Thyroid gland (tissue), 4 donors: ENCODE results near the gene PEBP1. TPM values are rescaled to one million over a fixed set of nuclear protein-coding genes. Genes with fewer than 3 reads are reported as not detected.

ENCODE experiments used
- DNase-seq, 2 donors: peaks; one replicate each; pipeline ENCODE4 v3.0.0-alpha.2; 2019
- H3K27ac ChIP-seq, 3 donors: fragments of 200-600 bp; sonication (generic); 1 replicate in 2 of 3; 2 replicates in 1 of 3; pipeline ENCODE4 v1.5.1; 2016 to 2019; ENCODE audit warnings: mild to moderate bottlenecking in 1 of 3, moderate library complexity in 1 of 3
- H3K27me3 ChIP-seq: fragments of 200-600 bp; sonication (generic); one replicate; pipeline ENCODE4 v1.5.1; 2019
- H3K36me3 ChIP-seq, 2 donors: fragments of 200-600 bp; sonication (generic); one replicate each; pipeline ENCODE4 v1.5.1; 2016 to 2019
- H3K4me1 ChIP-seq, 2 donors: fragments of 200-600 bp; sonication (generic); one replicate each; pipeline ENCODE4 v1.5.1; 2017 to 2019
- H3K4me3 ChIP-seq, 3 donors: fragments of 200-600 bp; sonication (generic); replicated peaks in 1 of 3; 1 replicate in 2 of 3; 2 replicates in 1 of 3; pipeline ENCODE4 v1.5.1; 2016; ENCODE audit warnings: mild to moderate bottlenecking in 1 of 3
- H3K9me3 ChIP-seq: fragments of 200-600 bp; sonication (generic); one replicate; pipeline ENCODE4 v1.5.1; 2017
- POLR2A ChIP-seq, 2 donors: fragments of 450-650 bp; IDR thresholded peaks; one replicate each; pipeline ENCODE4 v1.6.1; 2017; ENCODE audit warnings: antibody characterized with exemption in 2 of 2, mild to moderate bottlenecking in 2 of 2, moderate library complexity in 1 of 2
- whole genome bisulfite sequencing, 2 donors: methylation state at CpG; one replicate each; pipeline ENCODE4 v1.1.5; 2017; 5-methylcytosine and 5-hydroxymethylcytosine counted together
- intact Hi-C: fragments of 100-400 bp; cut with DNase I; formaldehyde crosslinking; loops from one replicate; pipeline ENCODE4 v1.15.1; 2023
- total RNA-seq, 4 donors: library from RNA; depleted of rRNA; stranded (reverse); fragments of >200 nt; gene quantifications; one replicate each; pipeline ENCODE4 v1.2.3, GENCODE V29; 2016
- TF ChIP-seq, protein P1 (sequence below), 6 experiments: fragments of 200-600 bp in 3 of 6; fragments of 450-650 bp in 3 of 6; sonication (generic) in 3 of 6; IDR thresholded peaks; one replicate each; pipeline ENCODE4 v1.5.1; 2016 to 2019; ENCODE audit warnings: antibody characterized with exemption in 6 of 6, mild to moderate bottlenecking in 2 of 6, inconsistent platforms in 1 of 6, moderate library complexity in 1 of 6

PEBP1 gene
- total RNA-seq, 4 donors from 2014 or later, result 695 to 2,015 (median 1,366) TPM

DNA sequence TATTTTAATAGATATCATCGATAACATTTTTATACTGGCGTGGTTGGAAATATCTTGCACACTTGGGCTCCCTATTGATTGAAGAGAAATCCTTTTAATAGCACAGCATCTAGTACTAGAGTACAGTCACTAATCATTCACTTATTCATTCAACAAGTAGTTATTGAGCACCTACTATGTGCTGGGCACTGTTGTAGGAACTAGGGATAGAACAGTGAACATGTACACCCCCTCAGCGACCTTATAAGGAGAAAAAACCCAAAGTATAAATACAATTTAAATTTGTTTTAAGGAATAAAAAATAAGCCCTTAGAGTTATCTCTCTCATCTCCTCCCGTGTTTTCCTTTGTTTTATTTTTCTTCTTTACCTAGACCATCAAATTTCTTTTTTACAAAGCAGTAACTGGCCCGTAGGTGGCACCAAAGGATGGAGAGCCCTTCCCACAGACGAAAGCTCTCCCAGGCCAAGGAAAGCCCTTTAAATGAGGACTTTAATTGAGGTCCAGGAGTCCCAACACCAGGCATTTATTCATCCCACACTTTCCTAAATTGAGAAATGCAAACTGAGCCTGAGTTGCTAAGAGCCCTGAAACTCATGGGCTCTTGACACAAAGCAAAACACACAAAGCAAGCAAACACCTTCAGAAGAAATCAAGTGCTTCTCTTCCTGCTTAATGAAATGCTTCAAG lies 29.0 kb downstream of the PEBP1 start:
- H3K27ac ChIP-seq, result peak overlapping the region in 1 of 3 donors; percentile 38
- no peaks in the 10 kb centered on the region for H3K9me3 ChIP-seq
- intact Hi-C loops, result no loop called here
- peak; percentile 32 to 44 for DNase-seq
- H3K36me3 ChIP-seq, result peaks cover 14 to 27% of the 10 kb centered on the region in 2 donors
- H3K4me3 ChIP-seq, result no peak overlapping the region
- TF ChIP-seq, protein P1, sequence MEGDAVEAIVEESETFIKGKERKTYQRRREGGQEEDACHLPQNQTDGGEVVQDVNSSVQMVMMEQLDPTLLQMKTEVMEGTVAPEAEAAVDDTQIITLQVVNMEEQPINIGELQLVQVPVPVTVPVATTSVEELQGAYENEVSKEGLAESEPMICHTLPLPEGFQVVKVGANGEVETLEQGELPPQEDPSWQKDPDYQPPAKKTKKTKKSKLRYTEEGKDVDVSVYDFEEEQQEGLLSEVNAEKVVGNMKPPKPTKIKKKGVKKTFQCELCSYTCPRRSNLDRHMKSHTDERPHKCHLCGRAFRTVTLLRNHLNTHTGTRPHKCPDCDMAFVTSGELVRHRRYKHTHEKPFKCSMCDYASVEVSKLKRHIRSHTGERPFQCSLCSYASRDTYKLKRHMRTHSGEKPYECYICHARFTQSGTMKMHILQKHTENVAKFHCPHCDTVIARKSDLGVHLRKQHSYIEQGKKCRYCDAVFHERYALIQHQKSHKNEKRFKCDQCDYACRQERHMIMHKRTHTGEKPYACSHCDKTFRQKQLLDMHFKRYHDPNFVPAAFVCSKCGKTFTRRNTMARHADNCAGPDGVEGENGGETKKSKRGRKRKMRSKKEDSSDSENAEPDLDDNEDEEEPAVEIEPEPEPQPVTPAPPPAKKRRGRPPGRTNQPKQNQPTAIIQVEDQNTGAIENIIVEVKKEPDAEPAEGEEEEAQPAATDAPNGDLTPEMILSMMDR (IDR thresholded peaks at IDR 0.05), result peak in 5 of 6 experiments; percentile 13 to 58 (median 51)
- TF ChIP-seq POLR2A (IDR thresholded peaks at IDR 0.05), result no peak
- 46 to 48% methylated on average over 6 of the region's 6 CpGs for WGBS, 2 donors
- no peaks in the 10 kb centered on the region for H3K27me3 ChIP-seq
- H3K4me1 ChIP-seq, result peaks cover 0 to 4% of the 10 kb centered on the region in 2 donors

DNA sequence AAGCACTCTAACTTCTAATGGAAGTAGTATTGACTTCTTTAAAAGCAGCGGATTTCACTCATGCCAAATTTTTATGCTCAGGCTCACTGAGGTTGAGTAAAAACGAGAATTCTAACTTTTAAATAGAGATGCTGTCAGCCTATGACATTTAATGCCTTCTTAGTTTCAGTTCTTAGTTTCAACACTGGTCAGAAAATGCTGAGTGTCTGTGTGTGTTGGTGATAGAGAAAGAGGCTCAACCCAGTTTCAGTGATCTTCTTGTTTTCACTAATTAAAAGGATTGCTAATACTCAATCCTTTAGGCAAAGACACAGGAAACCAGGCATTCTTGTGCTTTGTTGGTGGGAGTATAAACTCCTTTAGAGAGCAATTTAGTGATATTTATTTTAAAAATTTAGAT lies 31.0 kb downstream of the PEBP1 start:
- H3K4me1 ChIP-seq, result peaks cover 0 to 4% of the 10 kb centered on the region in 2 donors
- no peak for TF ChIP-seq POLR2A (IDR thresholded peaks at IDR 0.05)
- TF ChIP-seq, protein P1 (IDR thresholded peaks at IDR 0.05), result no peak
- no peaks in the 10 kb centered on the region for H3K9me3 ChIP-seq
- WGBS, 2 donors, result 89% methylated on average over 2 of the region's 2 CpGs
- H3K27me3 ChIP-seq, result no peaks in the 10 kb centered on the region
- no peak overlapping the region for H3K27ac ChIP-seq
- H3K36me3 ChIP-seq, result peaks cover 20 to 29% of the 10 kb centered on the region in 2 donors
- intact Hi-C loops, result no loop called here
- DNase-seq, result no peak
- H3K4me3 ChIP-seq, result no peak overlapping the region

DNA sequence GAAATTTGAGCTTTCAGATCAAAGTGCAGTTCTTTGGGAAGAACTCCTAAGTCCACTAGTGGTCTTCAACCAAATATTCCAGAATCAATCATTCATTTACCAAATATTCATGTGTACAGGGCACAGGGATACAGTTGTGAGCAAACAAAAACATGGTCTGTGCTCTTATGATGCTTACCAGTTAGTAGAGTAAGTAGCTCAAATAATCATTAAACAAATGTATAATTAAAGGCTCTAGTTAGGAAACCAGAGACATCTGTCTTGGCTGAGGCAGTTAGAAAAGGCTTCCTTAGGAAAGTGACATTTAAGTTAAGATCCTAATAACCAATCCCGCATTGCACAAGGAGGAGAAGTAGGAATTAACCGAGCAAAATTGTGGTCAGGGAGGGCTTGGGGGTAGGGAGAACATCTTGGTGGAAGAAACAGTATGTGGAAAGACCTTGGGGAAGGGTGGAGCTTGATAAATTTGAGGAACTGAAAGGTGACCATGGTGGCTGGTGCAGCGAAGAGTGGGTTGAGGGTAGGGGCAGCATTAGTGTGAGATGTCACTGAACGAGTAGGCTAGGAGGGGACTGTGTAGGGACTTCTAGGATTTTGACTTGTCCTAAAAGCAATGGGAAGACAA lies 40.0 kb downstream of the PEBP1 start:
- no peaks in the 10 kb centered on the region for H3K27me3 ChIP-seq
- H3K4me1 ChIP-seq, result no peaks in the 10 kb centered on the region
- H3K4me3 ChIP-seq, result no peak overlapping the region
- TF ChIP-seq, protein P1 (IDR thresholded peaks at IDR 0.05), result no peak
- TF ChIP-seq POLR2A (IDR thresholded peaks at IDR 0.05), result no peak
- 89 to 92% methylated on average over 4 of the region's 4 CpGs for WGBS, 2 donors
- no peak overlapping the region for H3K27ac ChIP-seq
- intact Hi-C loops, result no loop called here
- DNase-seq, result no peak
- no peaks in the 10 kb centered on the region for H3K9me3 ChIP-seq
- peaks cover 22 to 51% of the 10 kb centered on the region in 2 donors for H3K36me3 ChIP-seq

DNA sequence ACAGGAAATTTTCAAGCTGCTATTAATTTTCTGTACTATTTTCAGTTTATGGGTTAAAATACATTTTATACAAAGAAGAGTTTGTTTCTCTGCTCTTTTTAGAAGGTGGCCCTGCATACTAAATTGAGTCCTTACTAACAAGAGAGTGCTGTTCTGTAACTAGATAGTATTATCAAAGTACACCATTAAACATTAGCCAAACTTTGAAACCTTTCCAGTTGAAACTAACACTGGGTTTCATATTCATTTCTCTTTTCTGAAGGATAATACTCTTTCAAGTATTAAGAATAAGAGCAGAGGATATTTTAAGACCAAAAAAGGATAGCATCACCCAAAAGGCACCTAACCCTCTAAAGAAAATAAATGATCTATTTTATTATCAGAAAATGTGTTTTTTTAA lies 47.2 kb downstream of the PEBP1 start:
- no peaks in the 10 kb centered on the region for H3K9me3 ChIP-seq
- intact Hi-C loops, result loop anchor here (5.0 kb wide), 1 partner anchor 194 kb away; the partner anchor contains the start of gene SUDS3
- peaks cover 0 to 4% of the 10 kb centered on the region in 2 donors for H3K4me1 ChIP-seq
- H3K36me3 ChIP-seq, result peaks cover 0 to 10% of the 10 kb centered on the region in 2 donors
- TF ChIP-seq, protein P1 (IDR thresholded peaks at IDR 0.05), result no peak
- TF ChIP-seq POLR2A (IDR thresholded peaks at IDR 0.05), result no peak
- DNase-seq, result no peak
- no peaks in the 10 kb centered on the region for H3K27me3 ChIP-seq
- no peak overlapping the region for H3K27ac ChIP-seq
- H3K4me3 ChIP-seq, result no peak overlapping the region

DNA sequence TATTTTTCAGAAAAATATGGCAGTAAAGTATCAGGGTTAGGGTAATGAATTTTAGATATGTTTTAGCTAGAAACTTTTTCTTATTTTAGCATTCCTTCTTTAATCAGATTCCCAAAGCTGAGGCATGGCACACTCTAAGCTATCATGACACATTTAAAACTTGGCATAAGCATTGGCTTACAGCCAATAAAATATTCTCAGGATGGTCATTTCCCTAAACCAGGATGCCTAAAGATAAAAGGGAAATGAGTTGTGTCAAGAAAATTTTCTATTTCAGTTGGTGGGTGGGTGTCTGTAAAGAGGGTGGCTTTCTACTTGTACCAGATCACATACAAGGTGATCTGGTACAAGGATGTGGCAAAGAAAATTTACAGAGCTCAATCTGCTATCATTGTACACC lies 47.8 kb downstream of the PEBP1 start:
- TF ChIP-seq, protein P1 (IDR thresholded peaks at IDR 0.05), result no peak
- TF ChIP-seq POLR2A (IDR thresholded peaks at IDR 0.05), result no peak
- Histone ChIP-seq H3K36me3 (peaks cover 0 to 10% of the 10 kb centered on the region in 2 donors), H3K27me3 (no peaks in the 10 kb centered on the region), H3K4me3 (no peak overlapping the region), H3K9me3 (no peaks in the 10 kb centered on the region), H3K27ac (no peak overlapping the region), H3K4me1 (peaks cover 0 to 4% of the 10 kb centered on the region in 2 donors)
- DNase-seq, result no peak
- intact Hi-C loops, result loop anchor here (5.0 kb wide), 1 partner anchor 194 kb away; the partner anchor contains the start of gene SUDS3
